OCI-LY3 (cell line): ENCODE measurements around the gene COL4A2.

Experiments used
- H2AFZ ChIP-seq: fragments of 200-600, 300-600 bp; shearing (Covaris generic); 2 replicates; pipeline ENCODE4 v1.6.0; 2014; ENCODE audit warnings: antibody characterized with exemption, low read depth, low read length
- H3K27ac ChIP-seq: fragments of 200-600, 300-600 bp; sonication (generic); 2 replicates; pipeline ENCODE4 v1.5.1; 2014; ENCODE audit warnings: mild to moderate bottlenecking, low read length, moderate library complexity, mixed read lengths
- H3K27me3 ChIP-seq: fragments of 200-600, 300-600 bp; sonication (generic); 2 replicates; pipeline ENCODE4 v1.6.1; 2014; ENCODE audit warnings: low read depth, low read length, mixed read lengths
- H3K36me3 ChIP-seq: fragments of 200-600, 300-600 bp; sonication (generic); replicated peaks from 2 replicates; pipeline ENCODE3; 2014; ENCODE audit warnings: low read depth, low read length, mixed read lengths
- H3K4me1 ChIP-seq: fragments of 300-600, 200-600 bp; sonication (generic); 2 replicates; pipeline ENCODE4 v1.6.1; 2014; ENCODE audit warnings: low read length, mixed read lengths
- H3K4me2 ChIP-seq: fragments of 200-600, 300-600 bp; sonication (generic); 2 replicates; pipeline ENCODE4 v1.6.1; 2014; ENCODE audit warnings: low read length, mixed read lengths
- H3K4me3 ChIP-seq: fragments of 300-600, 200-600 bp; sonication (generic); 2 replicates; pipeline ENCODE4 v1.5.1; 2014; ENCODE audit warnings: antibody characterized with exemption, mild to moderate bottlenecking, low read length, moderate library complexity
- H3K79me2 ChIP-seq: fragments of 300-600, 200-600 bp; shearing (Covaris generic); 2 replicates; pipeline ENCODE4 v1.6.1; 2014; ENCODE audit warnings: mild to moderate bottlenecking, low read length, mixed read lengths
- H3K9ac ChIP-seq: fragments of 300-600, 200-600 bp; shearing (Covaris generic); 2 replicates; pipeline ENCODE4 v1.6.0; 2014; ENCODE audit warnings: mild to moderate bottlenecking, low read length, moderate library complexity
- H3K9me3 ChIP-seq: fragments of 200-600, 300-600 bp; shearing (Covaris generic); 2 replicates; pipeline ENCODE4 v1.6.1; 2014; ENCODE audit warnings: low read length, mixed read lengths; ENCODE audit not compliant: insufficient read depth
- H4K20me1 ChIP-seq: fragments of 200-600, 300-600 bp; sonication (generic); 2 replicates; pipeline ENCODE4 v1.6.1; 2016; ENCODE audit warnings: low read length, mixed read lengths; ENCODE audit not compliant: insufficient read depth
- EZH2phosphoT487 ChIP-seq: fragments of 200-600 bp; shearing (Covaris generic); IDR thresholded peaks from 2 replicates; pipeline ENCODE4 v1.6.1; 2018; ENCODE audit warnings: antibody characterized with exemption, mixed run types, low read depth
- TF ChIP-seq, protein P1 (sequence below): fragments of 200-600, 300-600 bp; sonication (generic); IDR thresholded peaks from 2 replicates; pipeline ENCODE4 v1.5.1; 2014; ENCODE audit warnings: antibody characterized with exemption, low read length, low read depth

The COL4A2 gene

DNA sequence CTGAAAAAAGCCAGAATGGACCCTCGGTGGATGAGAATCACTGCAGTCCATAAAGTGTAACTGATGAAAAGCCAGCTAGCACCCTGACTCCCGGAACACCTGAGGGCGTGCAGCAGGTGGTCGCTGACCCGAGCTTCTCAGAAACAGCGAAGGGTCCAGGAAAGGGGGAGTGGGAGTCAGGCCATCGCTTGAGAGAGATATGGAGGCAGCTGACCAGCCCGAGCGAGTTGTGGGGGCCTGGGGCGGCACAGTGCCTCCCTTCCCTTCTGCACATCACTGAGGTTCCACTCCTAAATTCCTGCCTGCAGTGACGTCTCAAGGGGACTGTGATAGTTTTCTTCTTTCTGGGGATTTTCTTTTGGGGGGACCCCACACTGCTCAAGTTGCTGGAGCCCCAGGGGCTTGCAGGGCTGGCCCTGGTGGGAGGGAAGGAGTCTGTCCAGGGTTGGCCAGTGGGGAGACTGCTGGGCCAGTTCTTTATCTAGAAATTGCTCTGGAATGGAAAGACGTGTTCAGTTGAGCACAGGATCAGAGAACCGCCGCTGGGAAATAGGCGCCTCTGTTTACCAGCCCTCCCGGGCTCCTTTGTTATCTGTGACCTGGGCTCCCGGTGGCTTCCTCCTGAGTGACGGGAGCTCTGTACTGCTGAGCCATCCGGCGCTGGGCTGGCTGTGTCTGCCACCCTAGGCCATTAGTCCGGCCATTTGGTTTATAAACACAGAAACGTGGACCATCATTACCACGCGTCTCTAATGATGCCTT is 183.1 kb downstream of the COL4A2 start:
- Histone ChIP-seq H3K4me1 (no peaks in the 10 kb centered on the region), H4K20me1 (no peaks in the 10 kb centered on the region), H3K4me2 (no peak overlapping the region), H3K27ac (no peak overlapping the region), H3K9ac (no peak overlapping the region), H3K27me3 (0 out of 2 replicates have a peak, but pooled peaks cover 5% of the 10 kb centered on the region), H3K36me3 (no peaks in the 10 kb centered on the region), H3K9me3 (no peaks in the 10 kb centered on the region), H2AFZ (no peak overlapping the region), H3K4me3 (no peak overlapping the region), H3K79me2 (no peaks in the 10 kb centered on the region)
- TF ChIP-seq, protein P1, sequence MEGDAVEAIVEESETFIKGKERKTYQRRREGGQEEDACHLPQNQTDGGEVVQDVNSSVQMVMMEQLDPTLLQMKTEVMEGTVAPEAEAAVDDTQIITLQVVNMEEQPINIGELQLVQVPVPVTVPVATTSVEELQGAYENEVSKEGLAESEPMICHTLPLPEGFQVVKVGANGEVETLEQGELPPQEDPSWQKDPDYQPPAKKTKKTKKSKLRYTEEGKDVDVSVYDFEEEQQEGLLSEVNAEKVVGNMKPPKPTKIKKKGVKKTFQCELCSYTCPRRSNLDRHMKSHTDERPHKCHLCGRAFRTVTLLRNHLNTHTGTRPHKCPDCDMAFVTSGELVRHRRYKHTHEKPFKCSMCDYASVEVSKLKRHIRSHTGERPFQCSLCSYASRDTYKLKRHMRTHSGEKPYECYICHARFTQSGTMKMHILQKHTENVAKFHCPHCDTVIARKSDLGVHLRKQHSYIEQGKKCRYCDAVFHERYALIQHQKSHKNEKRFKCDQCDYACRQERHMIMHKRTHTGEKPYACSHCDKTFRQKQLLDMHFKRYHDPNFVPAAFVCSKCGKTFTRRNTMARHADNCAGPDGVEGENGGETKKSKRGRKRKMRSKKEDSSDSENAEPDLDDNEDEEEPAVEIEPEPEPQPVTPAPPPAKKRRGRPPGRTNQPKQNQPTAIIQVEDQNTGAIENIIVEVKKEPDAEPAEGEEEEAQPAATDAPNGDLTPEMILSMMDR = no peak
- no peak for TF ChIP-seq EZH2phosphoT487

DNA sequence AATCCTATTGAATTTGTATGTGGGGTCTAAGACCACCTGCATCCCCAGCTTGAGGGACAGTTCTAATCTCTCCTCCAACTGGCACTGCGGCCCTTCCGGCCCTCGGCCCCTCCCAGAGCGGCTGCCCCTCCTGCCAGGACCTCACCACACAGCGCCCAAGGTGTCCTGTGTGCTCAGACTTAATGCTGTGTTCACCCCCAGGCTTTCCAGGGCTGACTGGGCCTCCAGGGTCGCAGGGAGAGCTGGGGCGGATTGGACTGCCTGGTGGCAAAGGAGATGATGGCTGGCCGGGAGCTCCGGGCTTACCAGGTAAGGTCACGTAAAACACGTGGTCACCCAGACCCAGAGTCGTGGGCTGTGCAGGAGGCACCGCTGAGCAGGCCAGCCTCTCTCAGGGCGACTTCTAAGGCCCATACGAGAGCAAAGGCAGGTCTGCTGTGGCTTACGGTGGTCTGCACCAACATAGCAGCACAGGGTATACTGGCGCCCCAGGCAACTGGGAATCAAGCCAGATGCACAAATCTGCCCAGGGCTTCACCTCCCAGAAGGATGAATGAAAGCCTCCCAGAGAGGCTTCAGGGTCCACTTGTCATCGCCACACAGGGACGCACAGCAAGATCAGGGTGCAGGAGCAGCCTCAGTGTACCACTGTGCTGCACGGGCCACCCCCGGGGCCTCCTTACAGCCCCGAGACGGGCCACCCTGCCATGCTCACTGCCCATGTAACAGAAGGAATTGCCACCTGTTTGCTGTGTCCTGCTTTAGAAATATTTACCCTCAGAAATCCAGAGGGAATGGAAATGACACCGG is 185.0 kb downstream of the COL4A2 start:
- TF ChIP-seq, protein P1 = no peak
- no peak for TF ChIP-seq EZH2phosphoT487
- H3K9ac ChIP-seq = no peak overlapping the region
- H4K20me1 ChIP-seq = no peaks in the 10 kb centered on the region
- no peaks in the 10 kb centered on the region for H3K79me2 ChIP-seq
- H3K4me1 ChIP-seq = no peaks in the 10 kb centered on the region
- H3K4me2 ChIP-seq = no peak overlapping the region
- H3K9me3 ChIP-seq = no peaks in the 10 kb centered on the region
- H3K36me3 ChIP-seq = no peaks in the 10 kb centered on the region
- H3K27ac ChIP-seq = no peak overlapping the region
- no peak overlapping the region for H3K4me3 ChIP-seq
- H3K27me3 ChIP-seq = 0 out of 2 replicates have a peak, but pooled peaks cover 5% of the 10 kb centered on the region
- H2AFZ ChIP-seq = no peak overlapping the region

DNA sequence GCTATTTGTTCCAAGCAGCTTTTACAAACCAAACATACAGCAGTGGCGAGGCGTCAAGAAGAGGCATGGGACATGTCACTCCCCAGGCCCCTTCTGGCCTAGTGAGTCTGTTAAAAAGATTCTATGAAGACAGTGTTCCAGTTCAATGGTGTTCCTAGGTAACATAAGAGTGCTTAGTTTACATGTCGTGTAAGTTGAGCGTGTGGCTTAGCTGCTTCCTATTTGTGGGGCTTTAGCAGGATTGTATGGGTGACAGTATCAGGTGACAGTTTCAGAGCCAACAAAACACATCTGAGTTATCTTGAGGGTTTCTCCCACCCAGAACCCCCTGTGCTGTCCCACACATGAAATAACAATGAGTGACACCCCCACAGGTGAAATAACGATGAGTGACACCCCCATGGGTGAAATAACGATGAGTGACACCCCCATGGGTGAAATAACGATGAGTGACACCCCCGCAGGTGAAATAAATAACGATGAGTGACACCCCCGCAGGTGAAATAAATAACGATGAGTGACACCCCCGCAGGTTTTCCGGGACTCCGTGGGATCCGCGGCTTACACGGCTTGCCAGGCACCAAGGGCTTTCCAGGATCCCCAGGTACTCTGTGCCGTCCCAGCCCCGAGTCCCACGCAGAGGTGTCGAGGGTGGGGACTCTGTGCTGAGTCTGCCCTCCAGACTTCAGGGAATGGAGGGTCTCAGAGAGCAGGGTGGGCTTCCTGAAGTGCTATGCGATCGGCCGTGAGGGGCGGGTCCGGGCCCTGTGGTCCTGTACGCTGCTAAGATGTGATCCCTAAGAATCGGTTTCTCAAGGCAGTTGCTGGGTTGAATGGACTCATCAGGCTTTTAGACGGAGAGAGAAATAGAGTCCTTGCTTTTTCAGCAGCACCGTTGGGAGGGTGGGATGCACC is 185.9 kb downstream of the COL4A2 start:
- Histone ChIP-seq H3K9ac (no peak overlapping the region), H3K4me2 (no peak overlapping the region), H3K27me3 (0 out of 2 replicates have a peak, but pooled peaks cover 5% of the 10 kb centered on the region), H2AFZ (no peak overlapping the region), H3K36me3 (no peaks in the 10 kb centered on the region), H3K4me3 (no peak overlapping the region), H3K27ac (no peak overlapping the region), H4K20me1 (no peaks in the 10 kb centered on the region), H3K4me1 (no peaks in the 10 kb centered on the region), H3K9me3 (no peaks in the 10 kb centered on the region), H3K79me2 (no peaks in the 10 kb centered on the region)
- TF ChIP-seq EZH2phosphoT487 = no peak
- TF ChIP-seq, protein P1 = no peak
